RWPE2 (cell line): ENCODE data around the gene ADAM10.

ENCODE experiments used
- ATAC-seq: fragments of 200-7000 bp; cut with Tn5 transposase; 3 replicates; pipeline ENCODE4 v1.9.1; 2021; ENCODE audit warnings: low read depth
- DNase-seq: peaks from one replicate; pipeline ENCODE4 v3.0.0-alpha.2; 2020; ENCODE audit warnings: low spot score
- H3K27ac ChIP-seq: fragments of 450-650 bp; 2 replicates; pipeline ENCODE4 v1.5.1; 2017; ENCODE audit warnings: mild to moderate bottlenecking; ENCODE audit not compliant: poor library complexity, severe bottlenecking
- H3K27me3 ChIP-seq: fragments of 250-450 bp; sonication (Bioruptor Pico); 2 replicates; pipeline ENCODE4 v1.5.1; 2021; ENCODE audit warnings: mild to moderate bottlenecking, moderate library complexity; ENCODE audit not compliant: insufficient read depth, poor library complexity, severe bottlenecking
- H3K36me3 ChIP-seq: fragments of 250-450 bp; sonication (Bioruptor Pico); 2 replicates; pipeline ENCODE4 v1.5.1; 2020; ENCODE audit warnings: low read depth, mild to moderate bottlenecking, moderate library complexity
- H3K4me1 ChIP-seq: fragments of 250-450 bp; sonication (Bioruptor Pico); 2 replicates; pipeline ENCODE4 v1.5.1; 2021; ENCODE audit warnings: mild to moderate bottlenecking, moderate library complexity; ENCODE audit not compliant: insufficient read depth, poor library complexity, severe bottlenecking
- H3K4me3 ChIP-seq: fragments of 250-450 bp; sonication (Bioruptor Pico); 2 replicates; pipeline ENCODE4 v1.5.1; 2021; ENCODE audit warnings: mild to moderate bottlenecking, moderate library complexity; ENCODE audit not compliant: severe bottlenecking
- H3K9me3 ChIP-seq: fragments of 250-450 bp; sonication (Bioruptor Pico); 2 replicates; pipeline ENCODE4 v1.5.1; 2021; ENCODE audit warnings: mild to moderate bottlenecking, moderate library complexity; ENCODE audit not compliant: severe bottlenecking
- CTCF ChIP-seq: fragments of 450-650 bp; IDR thresholded peaks from one replicate; pipeline ENCODE4 v1.5.1; 2017; ENCODE audit warnings: mild to moderate bottlenecking, moderate library complexity; ENCODE audit not compliant: poor library complexity, severe bottlenecking

ADAM10 gene

GRCh38 chr15:58616171-58616570 is 133.3 kb downstream of the ADAM10 start:
- ATAC-seq = no peak
- Histone ChIP-seq H3K27me3 (no peaks in the 10 kb centered on the region), H3K4me1 (no peaks in the 10 kb centered on the region), H3K36me3 (peaks cover 45% of the 10 kb centered on the region), H3K27ac (no peak overlapping the region), H3K4me3 (no peak overlapping the region), H3K9me3 (peaks cover 7% of the 10 kb centered on the region)
- no peak for DNase-seq
- TF ChIP-seq CTCF = no peak

GRCh38 chr15:58611731-58612676 is 137.5 kb downstream of the ADAM10 start:
- peaks cover 64% of the 10 kb centered on the region for H3K36me3 ChIP-seq
- ATAC-seq (peak; percentile 21; the same call in 2 of the 3 replicates), DNase-seq (no peak)
- no peak overlapping the region for H3K27ac ChIP-seq
- no peak for TF ChIP-seq CTCF
- no peaks in the 10 kb centered on the region for H3K4me1 ChIP-seq
- peaks cover 7% of the 10 kb centered on the region for H3K9me3 ChIP-seq
- no peak overlapping the region for H3K4me3 ChIP-seq
- no peaks in the 10 kb centered on the region for H3K27me3 ChIP-seq

GRCh38 chr15:58608711-58609110 is 140.8 kb downstream of the ADAM10 start:
- DNase-seq (no peak), ATAC-seq (no peak)
- H3K27ac ChIP-seq = no peak overlapping the region
- no peaks in the 10 kb centered on the region for H3K9me3 ChIP-seq
- no peaks in the 10 kb centered on the region for H3K27me3 ChIP-seq
- peaks cover 50% of the 10 kb centered on the region for H3K36me3 ChIP-seq
- peaks cover 6% of the 10 kb centered on the region for H3K4me1 ChIP-seq
- H3K4me3 ChIP-seq = no peak overlapping the region
- TF ChIP-seq CTCF = no peak

- TF ChIP-seq CTCF = no peak
- H3K4me3 ChIP-seq = no peak overlapping the region
- no peak for DNase-seq
- H3K27me3 ChIP-seq = no peaks in the 10 kb centered on the region
- H3K27ac ChIP-seq = no peak overlapping the region
- no peak for ATAC-seq
- H3K9me3 ChIP-seq = no peaks in the 10 kb centered on the region
- H3K36me3 ChIP-seq = peaks cover 51% of the 10 kb centered on the region
- peaks cover 6% of the 10 kb centered on the region for H3K4me1 ChIP-seq
Observed at GRCh38 chr15:58608129-58608590, 141.3 kb downstream of the ADAM10 start.

- no peak overlapping the region for H3K27ac ChIP-seq
- H3K4me3 ChIP-seq = no peak overlapping the region
- ATAC-seq = no peak
- TF ChIP-seq CTCF = no peak
- peaks cover 6% of the 10 kb centered on the region for H3K4me1 ChIP-seq
- peaks cover 57% of the 10 kb centered on the region for H3K36me3 ChIP-seq
- H3K27me3 ChIP-seq = no peaks in the 10 kb centered on the region
- no peaks in the 10 kb centered on the region for H3K9me3 ChIP-seq
- no peak for DNase-seq
Observed at GRCh38 chr15:58606577-58607080, 142.9 kb downstream of the ADAM10 start.
